Superior temporal gyrus (tissue), 1 donor: ENCODE data around the gene TMED5.
"Not testable (repeated sequence)": the region's sequence is repeated elsewhere in the genome, so short reads cannot be mapped to it uniquely, and the experiment has no call there.

Experiments
- DNase-seq: peaks from one replicate; pipeline ENCODE4 v3.0.0-alpha.2; 2016; ENCODE audit errors: extremely low spot score

The TMED5 gene

GRCh38 chr1:93179886-93180722, at the start of gene TMED5:
Gene TMED5 (minus strand): TSS chr1:93180413. CDS start chr1:93180242, 171 bp downstream.
- DNase-seq: peak; percentile 97

- DNase-seq: no peak
Observed at GRCh38 chr1:93223023-93223675, 42.9 kb upstream of the TMED5 start.

GRCh38 chr1:93221913-93222312, 41.7 kb upstream of the TMED5 start:
- DNase-seq: no peak

- DNase-seq: not testable (repeated sequence)
Observed at GRCh38 chr1:93220716-93221115, 40.5 kb upstream of the TMED5 start.

- DNase-seq: no peak
Observed at GRCh38 chr1:93219443-93219842, 39.2 kb upstream of the TMED5 start.

GRCh38 chr1:93215322-93215721, 35.1 kb upstream of the TMED5 start:
- no peak for DNase-seq

GRCh38 chr1:93207211-93207610, 27.0 kb upstream of the TMED5 start:
- no peak for DNase-seq

GRCh38 chr1:93206567-93206954, 26.3 kb upstream of the TMED5 start:
- no peak for DNase-seq

GRCh38 chr1:93205892-93206566, 25.8 kb upstream of the TMED5 start:
- no peak for DNase-seq

GRCh38 chr1:93200714-93201113, 20.5 kb upstream of the TMED5 start:
- no peak for DNase-seq

GRCh38 chr1:93200086-93200620, 19.9 kb upstream of the TMED5 start:
- DNase-seq: no peak

GRCh38 chr1:93199150-93199549, 18.9 kb upstream of the TMED5 start:
- DNase-seq: no peak

GRCh38 chr1:93196591-93196990, 16.4 kb upstream of the TMED5 start:
- no peak for DNase-seq

GRCh38 chr1:93194231-93194990, 14.2 kb upstream of the TMED5 start:
- no peak for DNase-seq

GRCh38 chr1:93190432-93190831, 10.2 kb upstream of the TMED5 start:
- DNase-seq: no peak

GRCh38 chr1:93186667-93187066, 6.5 kb upstream of the TMED5 start:
- DNase-seq: no peak

GRCh38 chr1:93180723-93181613, 755 bp upstream of the TMED5 start, which contains the start of gene CCDC18:
Gene CCDC18 (plus strand): TSS chr1:93180724. CDS start chr1:93183362, 2,638 bp downstream.
- no peak for DNase-seq

GRCh38 chr1:93178418-93178817, 1.8 kb downstream of the TMED5 start:
- DNase-seq: no peak

- no peak for DNase-seq
Observed at GRCh38 chr1:93177991-93178390, 2.2 kb downstream of the TMED5 start.

- not testable (repeated sequence) for DNase-seq
Observed at GRCh38 chr1:93174638-93175037, 5.6 kb downstream of the TMED5 start.
